COR-L47 (cell line): ENCODE data around the gene DRC3.

Source experiments
- DNase-seq: peaks from one replicate; lab custom pipeline; 2025; lab: John Stamatoyannopoulos, UW

Gene DRC3

DNA sequence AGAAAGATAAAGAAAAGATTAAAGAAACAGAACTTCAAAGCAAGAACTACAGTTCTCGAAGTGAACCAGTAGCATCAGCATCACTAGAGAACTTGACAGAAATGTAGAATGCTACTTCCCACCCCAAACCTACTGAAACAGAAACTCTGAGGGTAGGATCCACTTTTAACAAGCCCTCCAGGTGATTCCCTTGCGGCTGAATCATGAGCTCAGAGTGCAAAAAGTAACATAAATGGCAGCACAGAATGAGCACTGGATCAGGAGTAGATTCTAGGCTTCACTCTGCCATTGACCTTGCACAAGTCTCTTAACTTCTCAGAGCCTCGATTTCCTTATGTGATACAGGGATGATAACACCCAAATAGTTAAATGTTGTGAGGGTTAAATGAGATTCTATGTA, 6.3 kb upstream of the DRC3 start:
- DNase-seq, result no peak

DNA sequence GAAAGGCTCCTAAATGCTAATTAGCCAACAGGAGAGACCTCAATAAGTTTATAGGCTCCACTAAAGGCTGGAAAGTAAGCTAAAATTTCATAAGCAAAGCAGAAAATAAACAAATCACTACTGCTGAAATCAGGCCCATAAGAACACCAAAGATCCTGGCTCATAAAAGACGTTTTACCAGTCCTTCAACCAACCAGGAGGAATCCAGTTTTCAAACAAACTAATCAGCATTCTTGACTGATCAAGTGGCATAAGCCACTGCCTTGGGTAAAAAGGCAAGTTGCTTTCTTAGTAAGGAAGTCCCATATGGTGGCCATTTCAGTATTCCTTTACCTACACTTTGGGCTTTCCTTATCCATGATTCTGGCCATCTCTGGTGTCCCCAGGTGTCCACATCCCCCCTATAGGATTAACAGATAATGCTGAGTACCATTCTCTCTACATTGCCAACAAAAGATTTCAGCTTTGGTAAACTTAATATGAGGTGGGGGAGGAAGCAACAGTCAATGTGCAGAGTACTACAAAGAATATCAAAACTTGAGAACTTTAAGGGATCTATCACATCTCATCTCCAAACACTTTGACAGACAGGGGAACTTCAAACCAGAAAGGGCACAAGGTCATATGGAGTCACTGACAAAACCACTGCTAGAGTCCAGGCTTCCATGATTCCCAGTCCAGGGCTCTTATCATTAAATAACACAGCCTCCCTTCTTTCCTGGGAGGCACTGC, 1.8 kb upstream of the DRC3 start:
- no peak for DNase-seq

DNA sequence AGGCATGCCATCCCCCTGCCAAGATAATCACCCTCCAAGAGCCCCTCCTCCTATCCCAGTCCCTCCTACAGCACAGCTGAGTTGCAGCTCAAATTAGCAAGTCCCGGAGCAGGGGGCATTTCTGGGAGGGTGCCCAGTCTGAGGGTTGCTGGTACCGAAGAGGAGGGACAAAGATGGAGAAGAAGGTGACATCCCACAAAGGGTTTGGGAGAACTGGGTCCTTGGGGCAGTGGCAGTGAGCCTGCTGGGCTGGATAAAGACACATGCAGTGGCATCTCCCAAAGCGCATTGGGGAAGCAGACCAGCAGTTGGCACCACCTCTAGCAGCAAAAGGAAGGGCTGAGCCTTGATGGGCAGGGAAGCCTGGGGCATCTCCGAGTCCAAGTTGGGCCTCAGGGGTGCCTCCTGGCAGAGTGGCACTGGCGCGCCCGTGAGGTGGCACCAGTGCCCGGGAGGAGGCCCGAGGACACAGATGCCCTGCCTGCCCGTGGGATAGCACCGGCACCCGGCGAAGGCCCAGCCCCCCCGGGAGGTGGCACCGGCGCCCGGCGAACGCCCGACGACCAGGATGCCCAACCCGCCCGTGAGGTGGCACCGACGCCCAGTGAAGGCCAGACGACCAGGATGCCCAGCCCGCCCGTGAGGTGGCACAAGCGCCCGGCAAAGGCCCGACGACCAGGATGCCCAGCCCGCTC, 1.1 kb upstream of the DRC3 start:
- no peak for DNase-seq

DNA sequence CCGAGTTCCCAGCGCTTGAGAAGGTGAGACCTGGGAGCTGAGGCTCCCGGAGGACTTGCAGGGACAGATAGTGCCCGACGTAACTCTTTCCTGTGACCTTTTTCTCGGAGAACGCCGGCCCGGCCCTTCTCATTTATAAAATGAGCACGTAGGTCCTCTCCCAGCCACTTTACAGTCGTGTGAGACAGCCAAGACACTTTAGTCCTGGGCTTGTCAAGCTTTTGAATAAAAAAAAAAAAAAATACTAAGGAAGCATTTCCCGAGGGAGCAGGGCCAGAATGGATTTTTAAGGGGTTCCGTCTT, 241 bp downstream of the DRC3 start:
- DNase-seq, result no peak

DNA sequence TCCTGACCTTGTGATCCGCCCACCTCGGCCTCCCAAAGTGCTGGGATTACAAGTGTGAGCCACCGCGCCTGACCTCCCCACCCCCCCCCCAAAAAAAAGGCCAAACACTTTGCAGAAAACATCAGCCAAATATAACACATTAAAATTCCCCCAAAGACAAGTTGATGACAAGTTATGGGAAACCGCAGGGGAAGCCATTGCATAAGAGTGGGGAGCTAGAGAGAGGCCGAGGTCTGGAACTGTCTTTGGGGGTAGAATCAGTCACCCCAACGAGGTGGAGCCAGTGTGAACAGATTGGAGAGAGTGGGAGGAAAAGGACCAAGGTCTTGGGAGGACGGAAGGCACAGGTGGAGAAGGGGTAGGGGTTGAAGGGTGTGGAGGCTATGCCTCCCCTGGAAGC, 2.8 kb downstream of the DRC3 start:
- DNase-seq, result no peak

DNA sequence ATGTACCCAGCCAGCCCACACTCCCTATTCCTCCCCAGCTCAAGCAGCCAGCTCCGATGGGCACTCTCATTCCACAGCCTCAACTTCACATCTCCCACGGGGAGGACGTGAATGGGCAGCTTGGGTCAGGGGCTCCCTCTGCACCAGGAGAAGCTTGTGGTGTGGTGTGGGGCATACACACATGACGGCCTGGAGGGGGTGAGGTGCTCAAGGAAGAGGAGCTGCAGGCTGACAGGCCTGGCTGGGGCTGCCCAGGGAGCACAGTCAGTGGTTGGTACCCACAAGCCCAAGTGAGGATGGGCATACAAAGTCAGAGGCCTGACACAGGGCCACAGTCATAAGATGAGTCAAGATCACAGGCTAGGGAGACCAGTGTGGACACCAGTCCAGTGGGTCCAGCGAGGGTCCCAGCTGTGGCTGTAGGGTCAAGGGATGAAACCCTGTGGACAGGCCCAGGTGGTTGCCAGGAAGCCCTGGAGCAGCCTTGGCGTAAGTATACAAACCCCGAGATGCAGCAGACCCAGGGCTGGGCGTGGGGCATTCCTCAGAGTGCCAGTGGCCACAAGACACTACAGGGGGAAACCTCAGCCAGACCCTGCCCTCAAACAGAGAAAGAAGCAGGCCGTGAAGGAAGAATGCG, 4.4 kb downstream of the DRC3 start:
- DNase-seq, result no peak

DNA sequence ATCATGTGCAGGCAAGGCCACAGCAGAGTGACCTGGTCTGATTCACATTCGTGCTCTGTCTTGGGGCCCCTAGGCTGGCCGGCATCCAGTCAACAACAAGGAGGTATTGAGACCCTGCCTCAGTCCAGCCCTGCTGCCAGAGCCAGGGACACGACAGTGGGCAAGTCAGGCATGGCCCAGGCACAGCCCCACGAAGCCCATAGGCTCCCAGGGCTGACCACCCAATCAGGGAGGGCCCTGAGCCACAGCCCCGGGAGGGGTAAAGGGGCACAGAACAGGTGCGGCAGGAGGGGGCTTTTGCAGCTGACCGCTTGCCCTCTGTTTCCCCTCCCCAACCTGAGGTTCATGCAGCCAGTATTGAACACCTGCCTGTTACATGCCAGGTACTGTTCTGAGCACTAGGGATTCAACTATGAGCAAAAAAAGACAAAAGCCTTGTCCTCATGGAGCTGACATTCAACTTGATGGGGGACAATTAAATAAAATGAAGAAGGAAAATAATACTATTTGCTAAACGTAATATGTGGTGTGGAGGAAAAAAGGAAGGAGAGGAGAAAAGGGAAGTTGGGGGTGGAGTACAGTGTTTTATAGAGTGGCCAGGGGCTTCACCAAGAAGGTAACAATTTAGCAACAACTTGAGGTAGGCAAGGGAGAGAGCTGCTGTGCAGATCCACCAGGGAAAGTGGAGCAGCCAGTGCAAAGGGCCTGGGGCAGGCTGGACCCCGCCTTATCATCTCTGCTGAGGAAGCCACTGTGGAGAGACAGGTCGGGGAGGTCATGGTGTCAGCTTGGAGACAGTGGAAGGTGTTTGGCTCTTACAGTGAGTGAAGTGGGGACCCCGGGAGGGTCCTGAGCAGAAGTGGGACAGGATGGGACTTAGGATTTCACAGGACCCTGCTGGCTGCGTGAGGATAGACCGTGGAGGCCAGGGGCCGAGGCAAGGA, 6.1 kb downstream of the DRC3 start:
- no peak for DNase-seq

DNA sequence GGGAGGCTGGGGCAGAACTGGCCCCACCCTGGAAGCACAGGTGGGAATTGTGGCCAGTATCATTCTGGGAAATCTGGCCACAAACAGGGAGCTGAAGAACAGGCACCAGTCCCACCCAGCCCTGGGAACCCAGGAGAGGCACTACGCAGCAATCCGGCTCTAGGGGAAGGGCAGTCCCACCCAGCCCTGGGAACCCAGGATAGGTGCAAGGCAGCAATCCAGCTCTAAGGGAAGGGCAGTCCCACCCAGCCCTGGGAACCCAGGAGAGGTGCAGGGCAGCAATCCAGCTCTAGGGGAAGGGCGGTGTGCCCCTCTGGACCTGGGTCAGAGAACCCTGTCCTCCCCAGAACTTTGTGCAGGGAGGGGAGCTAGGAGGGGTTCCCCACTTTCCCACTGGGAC, 7.1 kb downstream of the DRC3 start:
- no peak for DNase-seq

DNA sequence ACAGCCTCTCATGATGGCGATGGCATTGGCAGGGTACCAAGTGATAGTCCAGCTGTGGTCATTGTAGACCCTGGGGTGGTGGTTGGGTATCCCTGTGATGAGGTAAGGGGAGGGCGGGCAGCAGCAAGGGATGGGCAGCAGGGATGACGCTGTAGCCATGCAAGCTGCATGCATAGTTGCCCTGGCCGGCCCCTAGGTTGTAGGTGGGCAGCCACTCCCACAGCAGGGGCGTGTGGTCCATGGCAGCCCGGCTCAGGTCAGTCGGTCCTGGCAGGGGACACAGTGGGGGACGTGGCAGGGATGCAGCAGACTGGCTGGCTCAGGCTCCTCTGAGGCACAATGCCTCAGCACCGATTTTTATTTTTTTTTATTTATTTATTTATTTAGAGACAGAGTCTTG, 8.7 kb downstream of the DRC3 start:
- DNase-seq, result no peak

DNA sequence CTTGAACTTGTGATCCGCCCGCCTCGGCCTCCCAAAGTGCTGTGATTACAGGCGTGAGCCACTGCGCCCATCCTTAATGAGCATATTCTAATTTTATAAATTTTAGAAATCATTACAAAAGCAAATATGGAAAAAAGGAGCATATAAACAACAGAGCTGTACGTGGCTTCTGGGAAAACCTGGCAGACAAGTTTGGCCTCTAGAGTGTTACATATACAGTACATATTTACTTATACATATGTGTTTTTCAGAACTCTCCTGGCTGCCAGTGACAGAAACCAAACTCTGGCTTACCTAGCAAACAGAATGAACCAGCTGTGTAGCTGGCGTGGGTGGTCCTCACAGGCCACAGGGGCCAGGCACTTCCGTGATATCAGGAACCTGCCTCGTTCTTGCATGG, 10.1 kb downstream of the DRC3 start:
- no peak for DNase-seq

DNA sequence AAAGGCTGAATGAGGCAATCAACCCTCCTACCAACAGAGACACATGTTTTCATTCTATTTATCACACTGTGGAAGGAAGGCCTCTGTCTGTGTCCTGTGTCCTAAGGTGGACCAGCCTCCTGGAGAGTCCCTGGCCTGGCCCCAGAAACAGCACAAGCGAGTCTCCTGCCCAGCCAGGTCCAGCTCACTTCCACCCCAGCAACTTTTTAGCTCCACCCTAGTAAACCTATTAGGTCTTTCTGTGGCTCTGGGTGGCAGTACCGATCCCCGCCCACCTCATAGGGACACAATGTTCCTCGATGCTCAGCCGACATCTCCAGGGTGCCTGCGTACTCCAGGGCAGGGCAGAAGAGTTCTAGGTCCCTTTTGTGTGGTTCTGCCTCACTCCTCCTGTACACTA, 10.7 kb downstream of the DRC3 start:
- no peak for DNase-seq

DNA sequence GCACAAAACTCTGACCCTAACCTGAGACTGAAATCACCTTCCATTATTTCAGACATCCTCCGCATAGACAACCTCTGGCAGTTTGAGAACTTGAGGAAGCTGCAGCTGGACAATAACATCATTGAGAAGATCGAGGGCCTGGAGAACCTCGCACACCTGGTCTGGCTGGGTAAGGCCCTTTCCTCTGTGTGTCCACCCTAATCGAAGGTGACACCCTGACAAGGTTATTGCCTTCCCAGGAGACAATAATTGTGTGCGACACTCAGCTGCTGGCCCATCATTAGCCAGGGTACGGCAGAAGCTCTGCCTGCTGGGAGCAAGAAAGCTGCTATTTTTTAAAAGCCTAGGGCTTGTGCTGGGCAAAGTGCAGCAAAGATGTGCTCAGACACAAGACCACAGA, 11.1 kb downstream of the DRC3 start:
- no peak for DNase-seq

DNA sequence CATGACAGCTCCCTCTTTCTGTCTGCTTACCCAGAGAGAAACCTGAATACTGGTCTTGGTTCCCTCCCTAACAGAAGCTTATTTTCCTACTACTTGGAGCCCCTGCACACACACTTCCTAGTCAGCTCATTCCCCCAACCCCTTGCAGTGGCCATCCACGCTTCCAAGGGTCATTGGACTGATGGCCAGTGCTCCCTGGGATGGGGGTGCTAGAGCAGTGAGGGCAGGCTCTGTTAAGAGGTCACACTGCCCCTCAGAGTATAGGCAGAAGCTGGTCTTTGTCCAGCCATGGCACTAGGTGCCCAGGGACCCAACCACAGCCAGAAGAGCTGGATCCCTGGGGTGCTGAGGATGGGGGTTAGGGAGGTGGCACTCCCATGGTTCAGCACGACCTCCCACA, 12.5 kb downstream of the DRC3 start:
- no peak for DNase-seq

DNA sequence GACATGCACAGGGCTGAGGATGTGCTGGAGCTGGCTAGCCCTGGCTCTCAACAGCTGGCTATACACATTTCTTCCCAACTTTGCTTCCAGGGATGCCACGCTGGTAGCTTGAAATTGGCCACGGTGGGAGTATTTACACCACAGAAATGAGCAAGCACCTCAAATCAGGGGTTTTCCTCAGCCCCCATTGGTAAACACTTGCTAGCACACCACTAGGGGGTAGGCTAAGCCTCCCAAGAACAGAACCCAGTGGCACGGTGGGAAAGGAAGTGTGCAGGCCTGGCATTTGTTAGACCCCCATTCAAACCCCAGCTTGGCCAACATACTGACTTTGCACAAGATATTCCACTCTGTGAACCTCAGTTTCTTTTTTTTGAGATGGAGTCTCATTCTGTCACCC, 12.9 kb downstream of the DRC3 start:
- DNase-seq, result no peak

DNA sequence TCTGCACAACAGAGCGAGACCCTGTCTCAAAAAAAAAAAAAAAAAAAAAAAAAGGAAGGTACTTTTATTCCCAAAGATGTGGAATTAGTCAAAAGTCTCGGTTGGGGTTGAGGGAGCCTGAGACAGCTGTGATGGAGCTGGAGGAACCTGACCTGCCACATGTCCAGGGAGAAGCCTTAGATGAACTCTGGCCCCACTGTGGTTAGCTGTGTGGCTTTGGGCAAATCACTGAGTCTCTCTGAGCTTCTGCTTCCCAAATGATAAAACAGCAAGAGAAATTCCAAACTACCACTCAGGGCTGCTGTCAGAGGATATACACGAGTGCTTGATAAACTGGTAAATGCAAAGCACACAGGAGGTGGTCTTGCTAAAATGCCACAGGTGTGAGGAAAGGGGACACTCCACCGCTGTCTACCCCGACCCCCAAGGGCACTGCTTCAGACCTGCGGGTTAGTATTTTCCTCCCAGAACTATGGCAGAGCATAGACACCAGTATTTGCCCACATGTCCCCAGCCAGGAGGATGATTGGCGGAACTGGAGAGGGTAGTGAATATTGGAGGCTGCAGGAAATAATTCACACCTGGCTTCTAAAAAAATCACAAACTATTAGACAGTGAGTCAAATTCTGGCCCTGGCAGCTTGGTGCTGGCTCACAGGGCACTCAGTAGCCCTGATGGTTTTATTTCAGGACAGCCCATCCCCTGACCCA, 14.7 kb downstream of the DRC3 start:
- DNase-seq, result no peak

DNA sequence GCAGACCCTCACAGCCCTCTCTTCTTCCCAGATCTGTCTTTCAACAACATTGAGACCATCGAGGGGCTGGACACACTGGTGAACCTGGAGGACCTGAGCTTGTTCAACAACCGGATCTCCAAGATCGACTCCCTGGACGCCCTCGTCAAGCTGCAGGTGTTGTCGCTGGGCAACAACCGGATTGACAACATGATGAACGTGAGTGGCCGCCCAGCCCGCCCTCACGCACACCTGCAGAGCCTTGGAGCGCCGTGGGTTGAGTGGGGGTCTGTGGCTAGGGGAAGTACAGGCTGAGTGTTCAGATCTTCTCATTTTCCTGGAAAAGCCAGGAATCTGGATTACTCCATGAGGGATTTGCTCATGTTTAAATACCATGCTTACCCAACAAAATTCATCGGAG, 15.2 kb downstream of the DRC3 start:
- DNase-seq, result no peak

DNA sequence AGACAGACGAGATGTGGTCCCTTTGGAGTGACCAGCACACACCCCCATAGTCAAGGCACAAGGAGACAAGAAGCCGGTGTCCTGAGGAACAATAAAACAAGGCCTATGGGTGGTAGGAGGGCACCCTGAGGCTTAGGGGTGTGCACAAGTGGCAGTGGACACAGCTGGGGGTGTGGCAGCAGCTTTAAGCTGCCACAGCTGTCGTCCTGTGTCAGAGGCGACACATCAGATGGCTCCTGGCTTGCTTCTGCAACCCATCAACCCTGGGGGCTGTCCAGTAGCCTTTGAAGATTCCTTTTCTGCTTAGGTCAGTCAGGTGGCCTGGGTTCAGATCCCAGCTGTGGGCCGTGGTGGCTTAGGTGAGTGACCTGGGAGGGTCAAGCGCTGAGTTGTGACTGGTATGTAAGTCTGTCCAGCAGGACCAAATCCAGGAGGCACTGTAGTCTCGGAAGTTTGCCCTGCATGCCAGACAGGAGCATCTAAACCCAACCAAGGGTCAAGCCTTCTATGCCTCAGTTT, 15.8 kb downstream of the DRC3 start:
- DNase-seq, result no peak

DNA sequence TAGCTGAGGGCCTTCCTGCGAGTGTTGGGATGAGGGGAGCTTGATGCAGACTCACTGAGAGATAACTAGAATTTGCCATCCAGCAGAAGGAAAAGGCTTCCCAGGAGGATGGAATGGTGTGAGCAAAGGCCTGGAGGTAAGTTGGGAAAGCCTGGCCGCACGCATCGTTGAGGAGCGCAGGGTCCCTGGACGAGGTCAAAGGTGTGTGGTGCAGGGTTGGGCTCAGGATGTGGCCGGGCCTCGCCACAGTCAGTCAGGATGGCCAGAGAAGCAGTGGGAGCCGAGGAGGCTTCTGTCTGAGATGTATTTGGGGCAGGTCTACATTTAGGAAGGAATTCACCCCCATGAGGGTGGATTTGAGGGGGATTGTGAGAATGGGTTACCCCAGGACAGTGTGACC, 16.4 kb downstream of the DRC3 start:
- no peak for DNase-seq

DNA sequence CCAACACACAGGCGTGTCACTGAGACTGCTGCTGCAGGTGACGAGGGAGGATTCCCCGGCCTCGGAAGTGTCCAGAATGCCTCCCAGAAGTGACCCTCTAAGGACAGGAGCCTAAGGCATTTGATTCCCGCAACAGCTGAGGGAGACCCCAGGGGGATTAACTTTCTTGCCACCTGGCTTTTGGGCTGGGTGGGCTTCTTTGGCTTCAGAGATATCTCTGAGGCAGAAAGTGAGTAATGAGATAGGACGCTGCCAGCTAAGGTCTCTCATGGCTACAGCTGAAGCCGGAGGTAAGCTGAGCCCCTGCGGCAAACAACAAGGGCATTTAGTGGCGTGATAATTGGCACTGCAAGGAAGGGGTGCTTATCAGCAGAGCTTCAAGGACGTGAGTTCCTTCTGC, 17.0 kb downstream of the DRC3 start:
- DNase-seq, result no peak

DNA sequence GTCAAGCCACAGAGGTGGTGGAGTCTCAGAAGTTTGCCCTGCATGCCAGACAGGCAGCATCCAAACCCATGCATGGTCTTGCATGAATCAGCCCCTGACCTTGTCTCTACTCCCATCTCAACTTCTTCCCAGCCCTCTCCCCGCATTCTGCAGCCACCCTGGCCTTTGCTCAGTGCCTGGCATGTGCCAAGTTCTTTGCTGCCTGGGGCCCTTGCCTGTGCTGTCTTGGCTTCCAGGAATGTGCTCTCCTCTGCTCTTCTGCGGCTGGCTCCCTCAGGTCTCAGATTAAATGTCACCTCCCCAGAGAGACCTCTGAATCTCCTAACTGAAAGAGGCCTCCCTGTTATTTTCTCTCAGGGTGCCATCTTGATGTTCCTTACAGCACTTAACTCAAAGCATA, 17.6 kb downstream of the DRC3 start:
- no peak for DNase-seq

DNA sequence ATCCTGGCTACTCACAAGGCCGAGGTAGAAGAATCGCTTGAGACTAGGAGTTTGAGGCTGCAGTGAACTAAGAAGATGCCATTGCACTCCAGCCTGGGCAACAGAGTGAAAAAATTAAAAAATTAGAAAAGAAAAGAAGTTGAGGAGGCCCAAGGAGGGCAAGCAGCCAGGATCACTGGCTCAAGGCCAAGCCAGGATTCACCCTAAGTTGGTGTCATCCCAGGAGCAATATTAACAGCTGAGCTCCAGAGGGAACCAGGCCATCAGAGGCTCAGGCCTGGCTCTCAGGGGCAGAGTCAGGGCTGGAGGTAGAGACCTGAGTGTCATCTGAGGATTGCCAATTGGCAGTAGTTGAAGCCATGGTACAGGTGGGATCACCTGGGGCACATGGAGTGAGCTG, 20.7 kb downstream of the DRC3 start:
- no peak for DNase-seq

DNA sequence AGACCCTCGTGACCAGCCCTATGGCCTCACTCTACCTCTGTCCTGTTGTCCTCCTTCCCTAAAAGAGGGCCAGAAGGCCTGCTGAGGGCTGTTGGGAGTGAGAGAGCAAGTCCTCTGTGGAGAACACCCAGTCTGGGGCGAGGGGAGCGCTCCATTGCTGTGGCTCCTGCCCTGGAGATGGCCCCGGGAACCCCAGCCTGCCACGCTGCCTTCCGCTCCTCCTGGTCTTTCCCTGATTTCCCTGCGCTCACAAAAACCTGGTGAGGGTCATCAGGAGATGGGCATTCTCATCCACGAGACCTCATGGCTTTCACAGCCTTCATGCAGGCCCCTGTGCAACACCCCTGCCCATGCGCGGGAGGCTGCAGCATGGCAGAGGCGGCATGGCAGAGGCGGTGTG, 21.2 kb downstream of the DRC3 start:
- no peak for DNase-seq
